ENCODE results near the gene S100A2. TPM values are rescaled to one million over a fixed set of nuclear protein-coding genes. Genes with fewer than 3 reads are reported as not detected.
"Not testable (repeated sequence)": the region's sequence is repeated elsewhere in the genome, so short reads cannot be mapped to it uniquely, and the experiment has no call there.

The S100A2 gene
- polyA plus RNA-seq, 4 donors = 6.2 to 11.8 (median 8.0) TPM

- DNase-seq (ENCODE audit: low read depth in 4 of 4, low spot score in 3 of 4) = no peak
These were observed 2.1 kb upstream of the S100A2 start for GRCh38 chr1:153567621-153568366.

DNA sequence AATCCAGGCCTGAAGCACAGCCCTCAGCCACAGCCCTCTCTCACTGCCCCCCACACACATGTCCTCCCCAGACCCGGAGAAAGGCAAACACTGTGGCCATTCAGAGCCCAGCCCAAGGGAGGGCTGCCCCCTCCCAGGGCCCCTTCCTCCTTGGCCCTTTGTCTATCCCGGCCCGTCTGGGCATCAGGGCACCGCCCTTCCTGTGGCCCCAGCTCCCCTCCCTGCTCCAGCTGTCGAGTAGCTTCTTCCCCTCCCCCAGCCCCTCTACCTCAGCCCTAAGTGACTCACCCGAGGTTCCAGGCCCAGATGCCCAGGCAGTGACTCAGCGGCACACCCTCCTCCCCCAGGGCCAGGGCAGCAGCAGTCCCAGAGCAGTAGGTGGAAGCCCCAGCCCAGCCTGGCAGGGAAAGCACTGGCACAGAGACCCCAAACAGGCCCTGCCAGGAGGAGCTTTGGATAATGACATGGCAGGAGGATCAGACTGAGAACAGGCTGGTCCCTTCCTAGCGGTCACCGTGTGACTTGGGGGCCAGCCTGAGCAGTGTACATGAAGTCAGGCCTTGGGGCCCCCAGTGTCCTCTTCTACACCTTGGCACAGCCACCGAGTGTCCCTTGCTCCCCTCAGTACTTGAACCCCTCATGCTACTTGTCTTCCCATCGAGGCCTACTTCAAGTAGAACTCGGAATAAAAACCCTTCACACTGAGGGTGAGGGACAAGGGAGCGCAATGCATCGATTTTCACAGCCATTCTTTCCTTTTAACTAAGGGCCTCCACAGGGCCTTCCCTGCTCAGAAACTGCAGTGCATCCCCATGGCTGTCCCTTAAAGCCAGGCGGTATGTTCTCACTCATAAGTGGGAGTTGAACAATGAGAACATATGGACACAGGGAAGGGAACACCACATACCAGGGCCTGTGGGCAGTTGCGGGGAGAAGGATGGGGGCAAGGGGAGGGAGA lies 1.0 kb upstream of the S100A2 start:
- no peak for DNase-seq (ENCODE audit: low read depth in 4 of 4, low spot score in 3 of 4)

DNA sequence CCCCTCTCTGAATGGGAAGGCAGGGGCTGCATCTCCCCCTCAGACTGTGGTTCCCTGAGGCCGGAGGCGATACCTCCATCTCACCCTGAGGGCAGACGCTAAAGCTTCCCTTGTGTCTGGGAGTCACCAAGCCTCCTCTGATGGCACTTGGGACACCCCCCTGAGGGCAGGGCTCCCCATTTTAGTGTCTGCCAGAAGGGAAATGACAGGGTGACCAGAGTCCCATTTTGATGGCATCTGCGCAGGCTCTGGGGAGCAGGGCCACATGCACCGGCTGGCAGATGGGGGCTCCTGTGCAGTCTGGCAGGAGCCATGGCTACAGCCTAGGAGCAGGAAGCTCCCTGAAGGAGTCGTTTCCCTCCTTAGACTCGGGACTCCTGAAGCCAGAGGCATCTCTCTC lies 1.7 kb downstream of the S100A2 start:
- DNase-seq (ENCODE audit: low read depth in 4 of 4, low spot score in 3 of 4) = no peak

DNA sequence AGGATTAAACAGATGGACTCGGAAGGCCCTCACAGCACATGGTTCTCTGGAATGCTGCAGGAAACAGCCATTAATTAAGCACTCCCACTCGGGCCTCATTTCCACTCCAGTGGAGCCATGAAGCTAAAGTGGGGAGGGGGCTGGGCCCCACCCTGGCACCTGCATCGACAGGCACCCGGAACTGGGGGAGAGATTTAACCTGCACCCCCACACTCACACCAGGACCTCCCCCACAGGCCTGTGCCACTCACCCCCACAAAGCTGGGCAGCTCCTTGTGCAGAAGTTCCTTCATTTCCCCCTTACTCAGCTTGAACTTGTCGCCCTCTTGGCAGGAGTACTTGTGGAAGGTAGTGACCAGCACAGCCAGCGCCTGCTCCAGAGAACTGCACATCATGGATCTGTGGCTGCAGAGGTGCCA lies 2.2 kb downstream of the S100A2 start:
- no peak for DNase-seq (ENCODE audit: low read depth in 4 of 4, low spot score in 3 of 4)

DNA sequence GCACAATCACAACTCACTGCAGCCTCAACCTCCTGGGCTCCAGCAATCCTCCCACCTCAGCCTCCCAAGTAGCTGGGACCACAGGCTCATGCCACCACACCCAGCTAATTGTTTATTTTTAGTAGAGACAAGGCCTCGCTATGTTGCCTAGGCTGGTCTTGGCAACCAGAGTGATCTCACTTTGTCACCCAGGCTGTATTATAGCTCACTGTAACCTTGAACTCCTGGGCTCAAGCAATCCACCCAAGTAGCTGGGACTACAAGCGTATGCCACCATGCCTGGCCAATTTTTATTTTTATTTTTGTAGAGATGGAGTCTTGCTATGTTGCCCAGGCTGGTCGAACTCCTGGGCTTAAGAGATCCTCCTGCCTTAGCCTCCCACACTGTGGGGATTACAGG lies 3.6 kb downstream of the S100A2 start:
- DNase-seq (ENCODE audit: low read depth in 4 of 4, low spot score in 3 of 4) = not testable (repeated sequence)

GRCh38 chr1:153561466-153561985 lies 4.1 kb downstream of the S100A2 start:
- no peak for DNase-seq (ENCODE audit: low read depth in 4 of 4, low spot score in 3 of 4)

GRCh38 chr1:153560771-153561465 lies 4.7 kb downstream of the S100A2 start:
- DNase-seq (ENCODE audit: low read depth in 4 of 4, low spot score in 3 of 4) = no peak

GRCh38 chr1:153560241-153560640 lies 5.4 kb downstream of the S100A2 start:
- DNase-seq (ENCODE audit: low read depth in 4 of 4, low spot score in 3 of 4) = no peak

GRCh38 chr1:153557877-153558276 lies 7.8 kb downstream of the S100A2 start:
- no peak for DNase-seq (ENCODE audit: low read depth in 4 of 4, low spot score in 3 of 4)

DNA sequence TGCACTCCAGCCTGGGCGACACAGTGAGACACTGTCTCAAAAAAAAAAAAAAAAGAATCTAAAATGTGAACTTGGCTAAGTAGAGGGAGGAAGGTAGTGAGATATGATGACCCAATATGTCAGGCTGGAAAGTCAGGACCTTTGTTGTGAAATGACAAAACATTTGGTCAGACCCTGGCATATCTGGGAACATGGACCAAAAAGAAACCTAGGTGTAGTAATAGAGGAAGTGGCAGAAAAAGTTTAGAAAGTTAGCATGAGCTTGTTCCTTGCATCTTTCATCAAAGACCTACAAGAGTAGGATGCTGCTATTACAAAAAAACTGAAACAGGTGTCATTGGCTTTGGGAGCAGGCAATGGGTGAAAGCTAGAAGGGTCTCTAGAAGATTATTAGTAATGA lies 9.3 kb downstream of the S100A2 start:
- DNase-seq (ENCODE audit: low read depth in 4 of 4, low spot score in 3 of 4) = no peak

DNA sequence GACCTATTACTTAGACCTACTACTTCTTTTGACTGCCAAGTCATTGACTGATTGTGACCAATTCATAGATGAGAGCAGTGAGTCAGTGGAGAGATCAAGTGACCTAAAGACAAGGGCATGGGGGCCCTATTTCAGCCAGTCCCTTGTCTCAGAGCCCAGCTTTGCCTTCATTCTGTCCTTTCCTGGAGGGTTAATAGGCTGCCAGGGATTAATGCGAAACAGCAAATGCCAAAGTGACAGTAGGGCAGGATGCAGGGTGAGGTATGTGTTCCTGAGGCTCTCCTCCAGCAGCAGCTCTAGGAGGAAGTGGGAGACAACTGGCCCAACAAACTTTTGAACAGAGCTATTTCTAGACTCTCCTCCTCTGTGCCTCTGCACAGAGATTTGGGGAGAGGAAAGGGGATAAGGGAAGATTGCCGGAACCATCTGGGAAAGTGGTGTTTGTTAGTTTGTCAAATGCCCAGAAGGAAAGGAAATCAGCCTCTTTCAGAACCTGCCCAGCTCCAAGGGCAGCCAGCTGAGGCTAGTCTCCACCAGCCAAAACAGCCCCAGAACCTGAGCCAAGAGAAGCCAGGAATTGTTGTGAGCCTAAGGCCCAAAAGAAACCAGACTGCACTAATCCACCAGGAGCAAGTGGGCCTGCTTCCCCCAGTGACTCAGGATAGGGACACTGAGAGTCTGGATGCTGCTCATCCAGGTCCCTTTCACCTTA lies 11.7 kb downstream of the S100A2 start:
- DNase-seq (ENCODE audit: low read depth in 4 of 4, low spot score in 3 of 4) = no peak

DNA sequence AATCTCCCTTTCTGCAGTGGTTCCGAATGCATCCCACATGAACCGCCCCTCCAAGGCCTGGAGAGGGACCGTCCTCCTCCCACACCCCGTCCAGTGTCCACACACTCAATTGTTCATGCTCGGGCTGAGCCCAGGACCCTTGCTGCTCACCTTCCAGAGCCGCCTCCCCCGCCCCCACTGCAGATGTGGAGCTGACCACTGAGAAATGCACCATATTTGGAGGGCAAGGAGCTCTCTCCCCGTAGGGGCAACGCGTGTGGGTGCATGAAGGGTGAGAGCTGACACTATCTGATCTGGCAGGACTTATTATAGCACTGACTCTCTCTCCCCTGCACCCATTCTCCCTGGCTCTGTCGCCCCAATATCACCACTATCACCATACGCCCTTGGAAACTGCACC lies 12.5 kb downstream of the S100A2 start:
- DNase-seq (ENCODE audit: low read depth in 4 of 4, low spot score in 3 of 4) = no peak

DNA sequence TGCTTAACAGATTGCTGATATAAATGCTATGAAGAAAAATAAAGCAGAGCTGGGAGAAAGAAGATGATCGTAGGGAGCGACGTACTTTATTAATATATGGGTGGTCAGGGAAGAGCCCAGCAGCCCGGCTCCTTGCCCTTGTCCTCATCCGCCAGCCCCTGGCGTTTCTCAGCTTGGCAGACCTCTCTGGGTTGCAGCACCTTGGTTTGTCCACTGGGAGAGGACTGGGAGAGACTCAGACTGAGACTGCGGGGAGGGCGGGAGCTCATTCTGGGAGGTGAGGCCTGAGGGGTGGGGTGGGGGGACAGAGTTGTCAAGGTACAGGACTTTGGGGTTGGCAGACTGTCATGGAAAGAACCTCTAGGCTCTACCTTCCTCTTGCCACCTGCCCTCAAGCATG lies 13.3 kb downstream of the S100A2 start:
- DNase-seq (ENCODE audit: low read depth in 4 of 4, low spot score in 3 of 4) = no peak

GRCh38 chr1:153550827-153551500 lies 14.7 kb downstream of the S100A2 start:
- DNase-seq (ENCODE audit: low read depth in 4 of 4, low spot score in 3 of 4) = no peak

- no peak for DNase-seq (ENCODE audit: low read depth in 4 of 4, low spot score in 3 of 4)
These were observed 15.3 kb downstream of the S100A2 start for GRCh38 chr1:153550398-153550758.

- no peak for DNase-seq (ENCODE audit: low read depth in 4 of 4, low spot score in 3 of 4)
These were observed 15.8 kb downstream of the S100A2 start for GRCh38 chr1:153549741-153550397.

GRCh38 chr1:153548722-153549688 lies 16.6 kb downstream of the S100A2 start, which contains the start of gene S100A3:
TSS of gene S100A3 (minus strand) at chr1:153549258. CDS start at chr1:153548485, 773 bp downstream.
- DNase-seq (ENCODE audit: low read depth in 4 of 4, low spot score in 3 of 4) = no peak
